Measurements from ENCODE around the gene PTGES. TPM values are rescaled to one million over a fixed set of nuclear protein-coding genes. Genes with fewer than 3 reads are reported as not detected.

PTGES gene
- total and polyA plus RNA-seq, 9 of the 15 experiments (the other 6 are each of a cell fraction or from before 2014, with no cell fraction given): 0.13 TPM; not detected in 8

DNA sequence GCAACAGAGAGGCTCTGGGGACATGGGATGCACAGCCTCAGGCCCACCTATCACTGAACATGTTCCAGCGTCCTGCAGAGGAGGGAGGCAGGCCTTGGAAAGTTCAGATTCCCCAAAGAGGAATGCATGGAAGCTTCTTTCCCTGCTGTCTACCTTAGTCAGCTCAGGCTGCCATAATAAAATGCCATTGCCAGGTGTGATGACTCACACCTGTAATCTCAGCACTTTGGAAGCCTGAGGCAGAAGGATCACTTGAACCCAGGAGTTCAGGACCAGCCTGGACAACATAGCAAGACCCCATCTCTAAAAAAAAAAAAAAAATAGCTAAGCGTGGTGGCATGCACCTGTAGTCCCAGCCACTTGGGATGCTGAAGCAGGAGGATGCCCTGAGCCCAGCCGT, 25.6 kb upstream of the PTGES start (continued):
- TF ChIP-seq, protein P1, sequence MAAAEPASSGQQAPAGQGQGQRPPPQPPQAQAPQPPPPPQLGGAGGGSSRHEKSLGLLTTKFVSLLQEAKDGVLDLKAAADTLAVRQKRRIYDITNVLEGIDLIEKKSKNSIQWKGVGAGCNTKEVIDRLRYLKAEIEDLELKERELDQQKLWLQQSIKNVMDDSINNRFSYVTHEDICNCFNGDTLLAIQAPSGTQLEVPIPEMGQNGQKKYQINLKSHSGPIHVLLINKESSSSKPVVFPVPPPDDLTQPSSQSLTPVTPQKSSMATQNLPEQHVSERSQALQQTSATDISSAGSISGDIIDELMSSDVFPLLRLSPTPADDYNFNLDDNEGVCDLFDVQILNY (CRISPR knock-in tag; IDR thresholded peaks at IDR 0.05): 0 out of 2 replicates have a peak, but pooled peaks have one; percentile 45
- peak; percentile 76 for TF ChIP-seq BCOR (IDR thresholded peaks at IDR 0.05)
- no peak for TF ChIP-seq EWSR1 (IDR thresholded peaks at IDR 0.05; ENCODE audit: borderline replicate concordance, low read depth, partially characterized antibody)

DNA sequence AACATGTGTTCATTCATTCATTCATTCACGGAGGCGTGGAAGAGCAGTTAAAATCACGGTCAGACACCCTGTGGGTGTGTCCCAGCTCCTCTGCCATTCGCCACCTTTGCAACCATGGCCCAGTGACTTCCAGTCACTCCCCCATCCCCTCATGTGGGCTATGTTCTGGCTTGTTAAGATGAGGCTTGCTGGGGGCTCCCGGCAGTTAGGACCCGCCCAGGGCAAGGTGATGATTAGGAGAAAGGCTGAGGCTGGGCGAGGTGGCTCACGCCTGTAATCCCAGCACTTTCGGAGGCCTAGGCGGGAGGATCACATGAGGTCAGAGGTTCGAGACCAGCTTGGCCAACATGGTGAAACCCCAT, 24.9 kb upstream of the PTGES start:
- Histone ChIP-seq H3K4me2 (ENCODE audit: insufficient read depth, low read length) (peak overlapping the region; percentile 68; the same call in 1 of the 2 replicates), H3K79me2 (ENCODE audit: control insufficient read depth, insufficient read depth, low read length) (no peaks in the 10 kb centered on the region), H3K27ac (ENCODE audit: extremely low read depth, low read depth, low read length) (no peak overlapping the region; the same call in 2 of the 3 replicates), H4K20me1 (replicated peaks; ENCODE audit: control insufficient read depth, insufficient read depth, low read length) (no peaks in the 10 kb centered on the region), H3K9ac (ENCODE audit: insufficient read depth in 1 of 2, low read depth in 2 of 2, low read length in 2 of 2) (peak overlapping the region in 1 of 2 experiments; percentile 15; a peak in 1 of 4 replicates), H3K4me3 (no peak overlapping the region), H3K27me3 (ENCODE audit: control insufficient read depth in 2 of 2, insufficient read depth in 2 of 2, low read length in 2 of 2) (no peaks in the 10 kb centered on the region; a peak in 1 of 5 replicates), H2AFZ (ENCODE audit: low read depth, low read length) (peak overlapping the region; percentile 84; the same call in 1 of the 2 replicates), H3K4me1 (replicated peaks in 1 of 2; ENCODE audit: control insufficient read depth in 2 of 2, insufficient read depth in 2 of 2, low read length in 2 of 2) (peaks cover 14 to 28% of the 10 kb centered on the region in 2 experiments), H3K9me3 (replicated peaks; ENCODE audit: control insufficient read depth, insufficient read depth, low read depth, low read length) (no peaks in the 10 kb centered on the region), H3K9me1 (ENCODE audit: control insufficient read depth, insufficient read depth, low read length) (no peaks in the 10 kb centered on the region), H3K36me3 (ENCODE audit: control insufficient read depth, insufficient read depth, low read length) (no peaks in the 10 kb centered on the region)
- CTCF ChIA-PET (ENCODE audit: low intra/inter-chr PET ratio): interaction anchor here (1.5 kb wide), 1 partner anchor 51 kb away, joined by 6 read pairs; no protein-coding TSS in a partner anchor
- in situ Hi-C loops (cut with MboI) (loop anchor here (25.0 kb wide), 1 partner anchor 1490 kb away; the partner anchor contains the start of genes GOLGA2 and SWI5), intact Hi-C loops (cut with micrococcal nuclease) (no loop called here)
- POLR2A ChIA-PET: interaction anchor here (0.6 to 1.7 kb wide), 9 partner anchors 13 to 1080 kb away, joined by 3 to 7 read pairs (median 5); no protein-coding TSS in a partner anchor
- ATAC-seq: no peak
- DNase-seq (ENCODE audit: extremely low read depth in 1 of 4, low spot score in 3 of 4): peak in 2 of 4 experiments; percentile 34 to 39
- BruUV-seq (replicated peaks): no TSS peak
- no peak for FAIRE-seq
- TF ChIP-seq FOXP1 (CRISPR knock-in tag; IDR thresholded peaks at IDR 0.05) (0 out of 2 replicates have a peak, but pooled peaks have one; percentile 34), FOXA3 (CRISPR knock-in tag; conservative IDR thresholded peaks at IDR 0.05 in 1 of 2, IDR thresholded peaks at IDR 0.05 in 1 of 2) (0 out of 4 replicates have a peak, but pooled peaks of 1 of the 2 experiments have one; percentile 31), ZNF12 (CRISPR knock-in tag; IDR thresholded peaks at IDR 0.05) (peak; percentile 42; the same call in 1 of the 2 replicates), HMBOX1 (IDR thresholded peaks at IDR 0.05) (0 out of 2 replicates have a peak, but pooled peaks have one; percentile 2), ZNF133 (CRISPR knock-in tag; IDR thresholded peaks at IDR 0.05) (no peak), ZNF436 (CRISPR knock-in tag; IDR thresholded peaks at IDR 0.05) (no peak)
- whole genome bisulfite sequencing (ENCODE audit: insufficient coverage, low coverage, missing lambda C conversion rate): 22% methylated on average over 11 of the region's 11 CpGs
